ENCODE results near the gene USHBP1.

- TF ChIP-seq, protein P1, sequence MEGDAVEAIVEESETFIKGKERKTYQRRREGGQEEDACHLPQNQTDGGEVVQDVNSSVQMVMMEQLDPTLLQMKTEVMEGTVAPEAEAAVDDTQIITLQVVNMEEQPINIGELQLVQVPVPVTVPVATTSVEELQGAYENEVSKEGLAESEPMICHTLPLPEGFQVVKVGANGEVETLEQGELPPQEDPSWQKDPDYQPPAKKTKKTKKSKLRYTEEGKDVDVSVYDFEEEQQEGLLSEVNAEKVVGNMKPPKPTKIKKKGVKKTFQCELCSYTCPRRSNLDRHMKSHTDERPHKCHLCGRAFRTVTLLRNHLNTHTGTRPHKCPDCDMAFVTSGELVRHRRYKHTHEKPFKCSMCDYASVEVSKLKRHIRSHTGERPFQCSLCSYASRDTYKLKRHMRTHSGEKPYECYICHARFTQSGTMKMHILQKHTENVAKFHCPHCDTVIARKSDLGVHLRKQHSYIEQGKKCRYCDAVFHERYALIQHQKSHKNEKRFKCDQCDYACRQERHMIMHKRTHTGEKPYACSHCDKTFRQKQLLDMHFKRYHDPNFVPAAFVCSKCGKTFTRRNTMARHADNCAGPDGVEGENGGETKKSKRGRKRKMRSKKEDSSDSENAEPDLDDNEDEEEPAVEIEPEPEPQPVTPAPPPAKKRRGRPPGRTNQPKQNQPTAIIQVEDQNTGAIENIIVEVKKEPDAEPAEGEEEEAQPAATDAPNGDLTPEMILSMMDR (IDR thresholded peaks at IDR 0.05), result no peak
- TF ChIP-seq POLR2A (IDR thresholded peaks at IDR 0.05), result no peak
- no peak for TF ChIP-seq EP300 (IDR thresholded peaks at IDR 0.05)
These were observed 19.7 kb downstream of the USHBP1 start for GRCh38 chr19:17244618-17245534.

Data from upper lobe of left lung (tissue), 4 donors.